OCI-LY7 (cell line): ENCODE data around the gene TMX3. TPM values are rescaled to one million over a fixed set of nuclear protein-coding genes. Genes with fewer than 3 reads are reported as not detected.

Experiments used
- BruUV-seq: library from RNA; stranded (reverse); fragments of 400-500 nt; replicated peaks from 2 replicates; lab custom pipeline; 2021; lab: Mats Ljungman, UMichigan
- CTCF ChIA-PET: fragments of 300-600 bp; sonication (Branson Sonifier 250); formaldehyde crosslinking; loops from one replicate; lab custom pipeline; 2022; ENCODE audit warnings: antibody characterized with exemption; ENCODE audit not compliant: unreplicated experiment; lab: Charles Lee
- POLR2A ChIA-PET: fragments of 300-600 bp; sonication (Branson Sonifier 250); formaldehyde crosslinking; loops from one replicate; lab custom pipeline; 2022; ENCODE audit warnings: antibody characterized with exemption; lab: Charles Lee
- DNase-seq: peaks from one replicate; pipeline ENCODE4 v3.0.0-alpha.2; 2015; ENCODE audit warnings: low spot score
- H2AFZ ChIP-seq: fragments of 200-600 bp; sonication (generic), shearing (Covaris generic); 2 replicates; pipeline ENCODE4 v1.6.1; 2014; ENCODE audit warnings: mild to moderate bottlenecking, antibody characterized with exemption, low read length, moderate library complexity
- H3K27ac ChIP-seq: fragments of 200-600 bp; sonication (generic); 2 replicates; pipeline ENCODE4 v1.5.1; 2014; ENCODE audit warnings: mixed run types, low read depth, mild to moderate bottlenecking, moderate library complexity, low read length, inconsistent platforms; ENCODE audit not compliant: poor library complexity, severe bottlenecking
- H3K36me3 ChIP-seq: fragments of 200-600 bp; sonication (generic); 2 replicates; pipeline ENCODE4 v1.6.1; 2014; ENCODE audit warnings: mild to moderate bottlenecking, antibody characterized with exemption, low read length, moderate library complexity, mixed read lengths; ENCODE audit not compliant: insufficient read depth
- H3K4me1 ChIP-seq: fragments of 200-600 bp; sonication (generic); 2 replicates; pipeline ENCODE4 v1.5.1; 2014; ENCODE audit warnings: mild to moderate bottlenecking, low read length; ENCODE audit not compliant: insufficient read depth, poor library complexity, severe bottlenecking
- H3K4me2 ChIP-seq: fragments of 200-600 bp; sonication (generic); 2 replicates; pipeline ENCODE4 v1.6.1; 2014; ENCODE audit warnings: mild to moderate bottlenecking, low read length
- H3K4me3 ChIP-seq: fragments of 200-600 bp; sonication (generic); 2 replicates; pipeline ENCODE4 v1.5.1; 2014; ENCODE audit warnings: mild to moderate bottlenecking, low read depth, low read length; ENCODE audit not compliant: poor library complexity, severe bottlenecking
- H3K79me2 ChIP-seq: fragments of 200-600 bp; sonication (generic); 2 replicates; pipeline ENCODE4 v1.6.1; 2016; ENCODE audit warnings: low read depth, mild to moderate bottlenecking, low read length, moderate library complexity, mixed read lengths; ENCODE audit not compliant: insufficient read depth
- H3K9me2 ChIP-seq: fragments of 200-600 bp; sonication (generic); 2 replicates; pipeline ENCODE4 v1.6.1; 2016; ENCODE audit warnings: mild to moderate bottlenecking, low read length, mixed read lengths; ENCODE audit not compliant: insufficient read depth
- H3K9me3 ChIP-seq: fragments of 200-600 bp; sonication (generic); 2 replicates; pipeline ENCODE4 v1.6.1; 2014; ENCODE audit warnings: mild to moderate bottlenecking, mixed run types, low read length, mixed read lengths
- H4K20me1 ChIP-seq: fragments of 200-600 bp; sonication (generic); 2 replicates; pipeline ENCODE4 v1.6.1; 2014; ENCODE audit warnings: mild to moderate bottlenecking, antibody characterized with exemption, low read length, moderate library complexity, mixed read lengths; ENCODE audit not compliant: insufficient read depth
- EZH2phosphoT487 ChIP-seq: fragments of 200-600 bp; sonication (generic); IDR thresholded peaks from 2 replicates; pipeline ENCODE4 v1.6.1; 2018; ENCODE audit warnings: low read depth, borderline replicate concordance, mild to moderate bottlenecking, mixed run types, antibody characterized with exemption, low read length, moderate library complexity, mixed read lengths
- intact Hi-C: fragments of 100-400 bp; cut with micrococcal nuclease; formaldehyde crosslinking; loops from one replicate; pipeline ENCODE4 v1.10.0; 2022; ENCODE audit not compliant: unreplicated experiment
- total RNA-seq, 2 experiments: library from RNA; depleted of rRNA in 1 of 2; stranded (reverse); fragments of >200 nt in 1 of 2; shearing (Covaris generic) in 1 of 2; gene quantifications; 2 replicates each; pipeline ENCODE4 v1.2.3, GENCODE V29; 2014 to 2022
- TF ChIP-seq, protein P1 (sequence below): fragments of 200-600 bp; sonication (generic); conservative IDR thresholded peaks from 2 replicates; pipeline ENCODE4 v1.5.1; 2014; ENCODE audit warnings: mild to moderate bottlenecking, antibody characterized with exemption, low read length, moderate library complexity, mixed read lengths

TMX3 gene
- total RNA-seq, 2 experiments from 2014 or later, result 14.8 to 25.9 TPM

DNA sequence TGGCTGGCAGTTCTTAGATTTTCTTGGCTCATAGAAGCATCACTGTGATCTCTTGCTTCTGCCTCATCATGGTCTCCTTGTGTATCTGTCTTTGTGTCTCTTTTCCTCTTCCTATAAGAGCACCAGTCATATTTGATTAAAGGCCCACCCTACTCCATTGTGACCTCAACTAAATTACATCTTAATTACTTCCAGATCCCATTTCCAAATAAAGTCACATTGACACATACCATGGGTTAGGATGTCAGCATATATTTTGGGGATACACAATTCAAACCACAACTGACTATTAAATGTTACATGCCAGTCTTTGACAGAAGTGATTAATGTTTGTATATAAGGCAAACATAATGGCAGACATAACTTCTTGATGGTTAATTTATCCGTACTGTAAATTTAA is 27.3 kb upstream of the TMX3 start:
- intact Hi-C loops, result no loop called here

GRCh38 chr18:68740966-68741365 is 26.1 kb upstream of the TMX3 start:
- Histone ChIP-seq H4K20me1 (no peaks in the 10 kb centered on the region), H3K27ac (no peak overlapping the region), H3K36me3 (no peaks in the 10 kb centered on the region), H2AFZ (no peak overlapping the region), H3K9me2 (no peaks in the 10 kb centered on the region), H3K4me2 (no peak overlapping the region), H3K9me3 (no peaks in the 10 kb centered on the region), H3K4me1 (no peaks in the 10 kb centered on the region), H3K4me3 (no peak overlapping the region), H3K79me2 (no peaks in the 10 kb centered on the region)
- DNase-seq, result no peak
- POLR2A ChIA-PET, result no interaction called here
- TF ChIP-seq, protein P1, sequence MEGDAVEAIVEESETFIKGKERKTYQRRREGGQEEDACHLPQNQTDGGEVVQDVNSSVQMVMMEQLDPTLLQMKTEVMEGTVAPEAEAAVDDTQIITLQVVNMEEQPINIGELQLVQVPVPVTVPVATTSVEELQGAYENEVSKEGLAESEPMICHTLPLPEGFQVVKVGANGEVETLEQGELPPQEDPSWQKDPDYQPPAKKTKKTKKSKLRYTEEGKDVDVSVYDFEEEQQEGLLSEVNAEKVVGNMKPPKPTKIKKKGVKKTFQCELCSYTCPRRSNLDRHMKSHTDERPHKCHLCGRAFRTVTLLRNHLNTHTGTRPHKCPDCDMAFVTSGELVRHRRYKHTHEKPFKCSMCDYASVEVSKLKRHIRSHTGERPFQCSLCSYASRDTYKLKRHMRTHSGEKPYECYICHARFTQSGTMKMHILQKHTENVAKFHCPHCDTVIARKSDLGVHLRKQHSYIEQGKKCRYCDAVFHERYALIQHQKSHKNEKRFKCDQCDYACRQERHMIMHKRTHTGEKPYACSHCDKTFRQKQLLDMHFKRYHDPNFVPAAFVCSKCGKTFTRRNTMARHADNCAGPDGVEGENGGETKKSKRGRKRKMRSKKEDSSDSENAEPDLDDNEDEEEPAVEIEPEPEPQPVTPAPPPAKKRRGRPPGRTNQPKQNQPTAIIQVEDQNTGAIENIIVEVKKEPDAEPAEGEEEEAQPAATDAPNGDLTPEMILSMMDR, result no peak
- no peak for TF ChIP-seq EZH2phosphoT487
- no TSS peak for BruUV-seq
- CTCF ChIA-PET, result no interaction called here
- intact Hi-C loops, result no loop called here

More for the DNA sequence above, 27.3 kb upstream of the TMX3 start:
- Histone ChIP-seq H3K36me3 (no peaks in the 10 kb centered on the region), H3K4me3 (no peak overlapping the region), H2AFZ (no peak overlapping the region), H3K79me2 (no peaks in the 10 kb centered on the region), H3K9me3 (no peaks in the 10 kb centered on the region), H3K27ac (no peak overlapping the region), H4K20me1 (no peaks in the 10 kb centered on the region), H3K4me1 (no peaks in the 10 kb centered on the region), H3K9me2 (no peaks in the 10 kb centered on the region), H3K4me2 (no peak overlapping the region)
- POLR2A ChIA-PET, result no interaction called here
- DNase-seq, result no peak
- BruUV-seq, result no TSS peak
- no peak for TF ChIP-seq EZH2phosphoT487
- TF ChIP-seq, protein P1, result no peak
- CTCF ChIA-PET, result no interaction called here

DNA sequence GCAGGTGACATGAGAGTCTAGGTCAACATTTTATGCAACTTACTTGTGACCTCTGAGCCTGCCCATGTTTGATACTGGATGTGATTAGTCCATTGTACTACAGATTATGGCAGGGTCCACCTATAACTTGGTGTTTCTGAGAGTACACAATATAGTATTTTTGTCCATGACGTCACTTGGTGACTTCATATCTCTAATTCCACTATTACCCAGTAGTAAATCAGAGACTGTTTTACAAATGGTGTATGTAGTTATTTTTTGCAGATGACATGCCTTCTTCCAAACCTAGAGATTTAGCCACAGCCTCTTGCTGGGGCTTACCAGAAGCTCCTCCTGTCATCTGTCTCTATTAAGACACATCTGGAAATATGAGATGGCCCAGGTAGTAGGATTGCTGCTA is 24.6 kb upstream of the TMX3 start:
- TF ChIP-seq EZH2phosphoT487, result no peak
- TF ChIP-seq, protein P1, result no peak
- ChIA-PET POLR2A (no interaction called here), CTCF (no interaction called here)
- H3K4me2 ChIP-seq, result no peak overlapping the region
- no peaks in the 10 kb centered on the region for H3K9me3 ChIP-seq
- H2AFZ ChIP-seq, result no peak overlapping the region
- intact Hi-C loops, result loop anchor here (5.0 kb wide), 1 partner anchor 1522 kb away; no protein-coding TSS in a partner anchor
- H3K9me2 ChIP-seq, result no peaks in the 10 kb centered on the region
- no peaks in the 10 kb centered on the region for H3K36me3 ChIP-seq
- no peak overlapping the region for H3K4me3 ChIP-seq
- H3K27ac ChIP-seq, result no peak overlapping the region
- BruUV-seq, result no TSS peak
- no peak for DNase-seq
- H4K20me1 ChIP-seq, result no peaks in the 10 kb centered on the region
- no peaks in the 10 kb centered on the region for H3K4me1 ChIP-seq
- no peaks in the 10 kb centered on the region for H3K79me2 ChIP-seq
